K562 (cell line): ENCODE results near the gene C4orf50. TPM values are rescaled to one million over a fixed set of nuclear protein-coding genes. Genes with fewer than 3 reads are reported as not detected.

Experiments used
- ATAC-seq: fragments of 200-7000 bp; cut with Tn5 transposase; 3 replicates; pipeline ENCODE4 v1.9.1; 2020; ENCODE audit warnings: moderate library complexity
- BruUV-seq: library from RNA; stranded (reverse); fragments of 400-500 nt; replicated peaks from 2 replicates; lab custom pipeline; 2021; lab: Mats Ljungman, UMichigan
- CTCF ChIA-PET: fragments of 300-600 bp; formaldehyde crosslinking; extraction: SDS; loops from one replicate; lab custom pipeline; 2021; ENCODE audit warnings: low intra/inter-chr PET ratio; lab: Yijun Ruan, JAX
- POLR2A ChIA-PET: fragments of 300-600, 350-650 bp; sonication (Branson Sonifier 250); formaldehyde crosslinking; extraction: SDS; loops from one replicate; lab custom pipeline; 2021; ENCODE audit warnings: antibody characterized with exemption, inconsistent platforms; lab: Yijun Ruan, JAX
- DNase-seq, 4 experiments: peaks; one replicate each; pipeline versions ENCODE4 v3.0.0 to v3.0.0-alpha.2; 2011 to 2018; ENCODE audit warnings: low spot score in 3 of 4, mixed read lengths in 3 of 4; ENCODE audit errors: extremely low read depth in 1 of 4
- FAIRE-seq: peaks from 2 replicates; lab custom pipeline; 2011; peaks lifted over from hg19 to GRCh38; lab: Jason Lieb, UNC
- H2AFZ ChIP-seq: 2 replicates; pipeline ENCODE4 v1.6.0; 2011; ENCODE audit warnings: low read depth, low read length, control low read depth, inconsistent platforms
- H3K27ac ChIP-seq: fragments of 200-600 bp; 3 replicates; pipeline ENCODE4 v1.8.0; 2011; ENCODE audit warnings: low read depth, mild to moderate bottlenecking, control low read depth, inconsistent platforms, low read length, moderate library complexity, mixed read lengths; ENCODE audit errors: extremely low read depth
- H3K27me3 ChIP-seq, 2 experiments: fragments of 300-600 bp in 1 of 2; 2 replicates in 1 of 2; 3 replicates in 1 of 2; pipeline versions ENCODE4 v1.6.0 to v1.8.0; 2011; ENCODE audit warnings: inconsistent platforms in 2 of 2, low read length in 2 of 2, mild to moderate bottlenecking in 1 of 2, mixed read lengths in 1 of 2, moderate library complexity in 1 of 2; ENCODE audit not compliant: control insufficient read depth in 2 of 2, insufficient read depth in 2 of 2
- H3K36me3 ChIP-seq: fragments of 300-600 bp; 3 replicates; pipeline ENCODE4 v1.8.0; 2011; ENCODE audit warnings: mild to moderate bottlenecking, low read length, inconsistent platforms; ENCODE audit not compliant: control insufficient read depth, insufficient read depth
- H3K4me1 ChIP-seq, 2 experiments: fragments of 200-600 bp in 1 of 2; replicated peaks in 1 of 2; 2 replicates in 1 of 2; 3 replicates in 1 of 2; pipeline versions ENCODE4 v1.5.1 to v1.8.0; 2011; ENCODE audit warnings: inconsistent platforms in 2 of 2, low read length in 2 of 2, mild to moderate bottlenecking in 1 of 2, mixed read lengths in 1 of 2, moderate library complexity in 1 of 2; ENCODE audit not compliant: control insufficient read depth in 2 of 2, insufficient read depth in 2 of 2
- H3K4me2 ChIP-seq: 2 replicates; pipeline ENCODE4 v1.6.1; 2011; ENCODE audit warnings: low read length, control low read depth, inconsistent platforms, mixed read lengths; ENCODE audit not compliant: insufficient read depth
- H3K4me3 ChIP-seq: fragments of 200-600 bp; sonication (generic), shearing (Covaris generic); 2 replicates; pipeline ENCODE4 v1.5.1; 2016; ENCODE audit warnings: control low read depth, inconsistent platforms
- H3K79me2 ChIP-seq: fragments of 200-600 bp; 3 replicates; pipeline ENCODE4 v1.8.0; 2011; ENCODE audit warnings: low read length, inconsistent platforms; ENCODE audit not compliant: control insufficient read depth, insufficient read depth
- H3K9ac ChIP-seq, 2 experiments: 2 replicates each; pipeline versions ENCODE4 v1.6.0 to v1.6.1; 2011; ENCODE audit warnings: low read depth in 2 of 2, low read length in 2 of 2, control low read depth in 1 of 2, inconsistent platforms in 1 of 2, mild to moderate bottlenecking in 1 of 2, mixed read lengths in 1 of 2; ENCODE audit not compliant: insufficient read depth in 1 of 2
- H3K9me1 ChIP-seq: one replicate; pipeline ENCODE4 v1.6.0; 2011; ENCODE audit warnings: inconsistent platforms, mild to moderate bottlenecking, low read length, moderate library complexity; ENCODE audit not compliant: control insufficient read depth, insufficient read depth
- H3K9me3 ChIP-seq: replicated peaks from 2 replicates; pipeline ENCODE4 v1.5.1; 2011; ENCODE audit warnings: low read depth, low read length, inconsistent platforms; ENCODE audit not compliant: control insufficient read depth, insufficient read depth
- H4K20me1 ChIP-seq: replicated peaks from 2 replicates; pipeline ENCODE4 v1.6.1; 2011; ENCODE audit warnings: low read length, inconsistent platforms, mixed read lengths; ENCODE audit not compliant: control insufficient read depth, insufficient read depth
- DPF2 ChIP-seq: fragments of 450-650 bp; IDR thresholded peaks from 2 replicates; pipeline ENCODE4 v1.6.1; 2016
- FOXJ2 ChIP-seq: fragments of 200-800 bp; sonication (Bioruptor generic); IDR thresholded peaks from 2 replicates; pipeline ENCODE4 v1.6.1; 2016; ENCODE audit warnings: missing genetic modification characterization, missing compliant biosample characterization
- FOXP1 ChIP-seq: sonication (generic); formaldehyde crosslinking; IDR thresholded peaks from 2 replicates; pipeline ENCODE4 v1.8.0; 2022; ENCODE audit warnings: mild to moderate bottlenecking, missing genetic modification reagents
- GABPA ChIP-seq: fragments of 200-800 bp; sonication (Bioruptor generic); conservative IDR thresholded peaks from 2 replicates; pipeline ENCODE4 v1.6.1; 2016; ENCODE audit warnings: low read depth, missing genetic modification characterization, missing compliant biosample characterization
- MEIS2 ChIP-seq: fragments of 450-650 bp; IDR thresholded peaks from 2 replicates; pipeline ENCODE4 v1.6.1; 2014; ENCODE audit warnings: mild to moderate bottlenecking; ENCODE audit not compliant: partially characterized antibody
- NCOA6 ChIP-seq: fragments of 450-650 bp; IDR thresholded peaks from 2 replicates; pipeline ENCODE4 v1.6.1; 2017; ENCODE audit warnings: mild to moderate bottlenecking
- NFYB ChIP-seq: IDR thresholded peaks from 2 replicates; pipeline ENCODE4 v1.6.1; 2011; ENCODE audit warnings: mild to moderate bottlenecking, moderate library complexity; ENCODE audit not compliant: insufficient read length; ENCODE audit errors: extremely low read depth
- NR3C1 ChIP-seq: sonication (generic); formaldehyde crosslinking; IDR thresholded peaks from 2 replicates; pipeline ENCODE4 v1.8.1; 2022; ENCODE audit warnings: missing genetic modification reagents
- POLR2AphosphoS2 ChIP-seq: IDR thresholded peaks from 2 replicates; pipeline ENCODE4 v1.6.1; 2012; ENCODE audit warnings: low read length, improper control_type of control experiment
- PYGO2 ChIP-seq: fragments of 450-650 bp; IDR thresholded peaks from 2 replicates; pipeline ENCODE4 v1.6.1; 2016; ENCODE audit warnings: mild to moderate bottlenecking, missing genetic modification characterization, moderate library complexity, missing compliant biosample characterization
- SIN3A ChIP-seq, 2 experiments: fragments of 150-350 bp in 1 of 2; IDR thresholded peaks; 2 replicates each; pipeline ENCODE4 v1.6.1; 2011 to 2016; ENCODE audit warnings: borderline replicate concordance in 2 of 2, low read depth in 2 of 2, low read length in 2 of 2, mild to moderate bottlenecking in 2 of 2, moderate library complexity in 2 of 2; ENCODE audit not compliant: control insufficient read depth in 1 of 2
- SIX5 ChIP-seq, 2 experiments: IDR thresholded peaks; 2 replicates each; pipeline ENCODE4 v1.6.1; 2011; ENCODE audit warnings: low read length in 2 of 2, borderline replicate concordance in 1 of 2, low read depth in 1 of 2, mild to moderate bottlenecking in 1 of 2, moderate library complexity in 1 of 2; ENCODE audit not compliant: insufficient read depth in 1 of 2
- SRSF1 ChIP-seq: fragments of 200-400 bp; formaldehyde crosslinking; IDR thresholded peaks from 2 replicates; pipeline ENCODE4 v1.6.1; 2017; ENCODE audit warnings: mild to moderate bottlenecking, low read depth, low read length, moderate library complexity
- TBP ChIP-seq: optimal IDR thresholded peaks from 2 replicates; pipeline ENCODE3; 2011; ENCODE audit warnings: low read depth, low read length, improper control_type of control experiment
- XRCC5 ChIP-seq: fragments of 200-400 bp; formaldehyde crosslinking; IDR thresholded peaks from 2 replicates; pipeline ENCODE4 v1.6.1; 2017; ENCODE audit warnings: low read depth, mild to moderate bottlenecking, low read length
- ZNF134 ChIP-seq: fragments of 250-450 bp; sonication (Bioruptor Pico); conservative IDR thresholded peaks from 2 replicates; pipeline ENCODE4 v1.4.0; 2020
- ZNF217 ChIP-seq: sonication (generic); formaldehyde crosslinking; IDR thresholded peaks from 2 replicates; pipeline ENCODE4 v1.8.0; 2022; ENCODE audit warnings: mild to moderate bottlenecking, missing genetic modification reagents
- WGBS: fragments of 100-300 bp; shearing (Covaris generic); methylation state at CpG from one replicate; pipeline ENCODE4 v1.1.6; 2016; ENCODE audit warnings: low coverage, mixed read lengths; ENCODE audit not compliant: insufficient coverage; ENCODE audit errors: missing lambda C conversion rate; 5-methylcytosine and 5-hydroxymethylcytosine counted together
- in situ Hi-C: fragments of 300-500 bp; cut with MboI; formaldehyde crosslinking; loops from 4 replicates; pipeline ENCODE4 v1.15.0; 2018; ENCODE audit warnings: inconsistent platforms, mixed read lengths
- intact Hi-C: fragments of 100-400 bp; cut with micrococcal nuclease; formaldehyde crosslinking; loops from 2 replicates; pipeline ENCODE4 v1.14.2; 2022
- polyA plus RNA-seq, 8 experiments: library from polyadenylated mRNA; depleted of rRNA in 4 of 8; stranded (reverse) in 5 of 8; unstranded in 3 of 8; fragments of >200 nt; fragmentation: Nextera tagmentation in 2 of 8; fragmentation: Illumina TruSeq in 1 of 8; extraction: Ambion mirVana in 2 of 8; extraction: Trizol in 1 of 8; gene quantifications; 2 replicates each; pipeline versions ENCODE4 v1.2.1 to v1.2.3, GENCODE V29; 2011 to 2014; ENCODE audit warnings: inconsistent platforms in 1 of 8, missing spikeins in 1 of 8
- total RNA-seq, 7 experiments: library from RNA; depleted of rRNA in 6 of 7; stranded (reverse); fragments of >200 nt in 6 of 7; fragmentation: Illumina TruSeq in 2 of 7; extraction: Trizol in 2 of 7; gene quantifications; 2 replicates each; pipeline versions ENCODE4 v1.2.1 to v1.2.3, GENCODE V29; 2011 to 2021; ENCODE audit warnings: low replicate concordance in 1 of 7
- TF ChIP-seq, protein P1 (sequence below): fragments of 250-450 bp; sonication (Bioruptor Pico); IDR thresholded peaks from 2 replicates; pipeline ENCODE4 v1.5.0; 2021; ENCODE audit warnings: mild to moderate bottlenecking, borderline replicate concordance

The C4orf50 gene
- total and polyA plus RNA-seq, 9 of the 15 experiments (the other 6 are each of a cell fraction or from before 2014, with no cell fraction given) = not detected

DNA sequence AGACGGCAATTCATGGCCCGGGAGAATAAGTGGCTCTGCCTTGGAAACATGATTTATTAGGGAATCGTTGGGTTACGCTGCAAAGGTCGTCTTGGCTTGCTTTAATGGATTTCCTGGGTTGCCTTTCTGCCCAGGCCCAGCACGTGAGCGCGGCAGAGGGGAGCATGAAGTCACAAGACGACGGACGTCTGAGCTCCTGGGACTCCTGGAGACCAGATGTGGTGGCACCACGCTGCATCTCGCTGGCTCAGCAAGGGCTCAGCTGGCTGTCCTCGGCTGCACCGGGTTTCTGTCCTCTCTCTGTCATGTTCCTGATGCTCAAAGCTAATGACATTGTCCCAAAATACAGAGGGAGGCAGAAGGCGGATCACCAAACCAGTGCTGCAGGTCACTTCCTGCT lies 61.2 kb downstream of the C4orf50 start:
- Histone ChIP-seq H3K36me3 (no peaks in the 10 kb centered on the region), H3K4me1 (peaks cover 0 to 3% of the 10 kb centered on the region in 2 experiments; a peak in 1 of 5 replicates), H3K9me1 (no peaks in the 10 kb centered on the region), H3K79me2 (no peaks in the 10 kb centered on the region), H2AFZ (no peak overlapping the region), H3K4me3 (no peak overlapping the region), H3K27ac (no peak overlapping the region), H3K9ac (no peak overlapping the region), H4K20me1 (peaks cover 6% of the 10 kb centered on the region; the same call in 1 of the 2 replicates), H3K4me2 (no peak overlapping the region), H3K9me3 (no peaks in the 10 kb centered on the region), H3K27me3 (peaks cover 0 to 55% of the 10 kb centered on the region in 2 experiments; a peak in 4 of 5 replicates)
- no TSS peak for BruUV-seq
- ATAC-seq = no peak
- in situ Hi-C loops (no loop called here), intact Hi-C loops (no loop called here)
- CTCF ChIA-PET = no interaction called here
- no peak for TF ChIP-seq PYGO2 (tag)
- no peak for TF ChIP-seq ZNF134
- no peak for TF ChIP-seq FOXJ2
- TF ChIP-seq MEIS2 = no peak
- no peak for TF ChIP-seq NR3C1 (CRISPR knock-in tag)
- no peak for TF ChIP-seq NFYB
- no peak for TF ChIP-seq SIN3A (IDR thresholded peaks at IDR 0.05; ENCODE audit: borderline replicate concordance in 2 of 2, control insufficient read depth in 1 of 2, low read depth in 2 of 2, low read length in 2 of 2)
- TF ChIP-seq SRSF1 = no peak
- TF ChIP-seq DPF2 = no peak
- TF ChIP-seq GABPA = no peak
- no peak for TF ChIP-seq ZNF217 (CRISPR knock-in tag)
- no peak for TF ChIP-seq XRCC5
- no peak for TF ChIP-seq FOXP1 (CRISPR knock-in tag)
- TF ChIP-seq POLR2AphosphoS2 = no peak
- TF ChIP-seq, protein P1, sequence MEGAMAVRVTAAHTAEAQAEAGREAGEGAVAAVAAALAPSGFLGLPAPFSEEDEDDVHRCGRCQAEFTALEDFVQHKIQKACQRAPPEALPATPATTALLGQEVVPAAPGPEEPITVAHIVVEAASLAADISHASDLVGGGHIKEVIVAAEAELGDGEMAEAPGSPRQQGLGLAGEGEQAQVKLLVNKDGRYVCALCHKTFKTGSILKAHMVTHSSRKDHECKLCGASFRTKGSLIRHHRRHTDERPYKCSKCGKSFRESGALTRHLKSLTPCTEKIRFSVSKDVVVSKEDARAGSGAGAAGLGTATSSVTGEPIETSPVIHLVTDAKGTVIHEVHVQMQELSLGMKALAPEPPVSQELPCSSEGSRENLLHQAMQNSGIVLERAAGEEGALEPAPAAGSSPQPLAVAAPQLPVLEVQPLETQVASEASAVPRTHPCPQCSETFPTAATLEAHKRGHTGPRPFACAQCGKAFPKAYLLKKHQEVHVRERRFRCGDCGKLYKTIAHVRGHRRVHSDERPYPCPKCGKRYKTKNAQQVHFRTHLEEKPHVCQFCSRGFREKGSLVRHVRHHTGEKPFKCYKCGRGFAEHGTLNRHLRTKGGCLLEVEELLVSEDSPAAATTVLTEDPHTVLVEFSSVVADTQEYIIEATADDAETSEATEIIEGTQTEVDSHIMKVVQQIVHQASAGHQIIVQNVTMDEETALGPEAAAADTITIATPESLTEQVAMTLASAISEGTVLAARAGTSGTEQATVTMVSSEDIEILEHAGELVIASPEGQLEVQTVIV (CRISPR knock-in tag) = no peak
- TF ChIP-seq TBP = no peak
- no peak for TF ChIP-seq NCOA6
- TF ChIP-seq SIX5 (IDR thresholded peaks at IDR 0.05; ENCODE audit: borderline replicate concordance in 1 of 2, insufficient read depth in 1 of 2, low read depth in 1 of 2, low read length in 2 of 2) = no peak
- FAIRE-seq = no peak
- whole genome bisulfite sequencing = 0% methylated on average over 14 of the region's 16 CpGs
- DNase-seq = no peak
- POLR2A ChIA-PET = no interaction called here
